B cell (primary cell): ENCODE measurements around the gene CHCHD3. TPM values are rescaled to one million over a fixed set of nuclear protein-coding genes. Genes with fewer than 3 reads are reported as not detected.

ENCODE experiments used
- ATAC-seq: fragments of 200-7000 bp; cut with Tn5 transposase; one replicate; pipeline ENCODE4 v1.10.0; 2021; ENCODE audit warnings: low read depth, mild to moderate bottlenecking, moderate number of reproducible peaks, moderate library complexity
- CTCF ChIA-PET: fragments of 350-600 bp; sonication (Branson Sonifier 250); formaldehyde crosslinking; loops from one replicate; lab custom pipeline; 2021; ENCODE audit warnings: antibody characterized with exemption, inconsistent platforms; lab: Charles Lee
- POLR2A ChIA-PET: fragments of 350-600 bp; sonication (Branson Sonifier 250); formaldehyde crosslinking; loops from one replicate; lab custom pipeline; 2021; ENCODE audit warnings: antibody characterized with exemption; lab: Charles Lee
- DNase-seq: peaks from one replicate; pipeline ENCODE4 v3.0.0; 2013
- H2AFZ ChIP-seq: 2 replicates; pipeline ENCODE4 v1.6.1; 2012; ENCODE audit warnings: mild to moderate bottlenecking, low read depth, low read length; ENCODE audit not compliant: insufficient read depth, poor library complexity, severe bottlenecking
- H3K27ac ChIP-seq, 2 donors: 1 replicate in 1 of 2; 2 replicates in 1 of 2; pipeline ENCODE4 v1.5.1; 2012 to 2013; ENCODE audit warnings: low read length in 2 of 2, mild to moderate bottlenecking in 2 of 2, moderate library complexity in 1 of 2
- H3K27me3 ChIP-seq, 4 experiments: fragments of 200-600 bp in 1 of 4; sonication (generic) in 1 of 4; replicated peaks in 1 of 4; 1 replicate in 2 of 4; 2 replicates in 2 of 4; pipeline versions ENCODE4 v1.6.1 to v1.7.0; 2013 to 2016; ENCODE audit warnings: low read length in 3 of 4, mild to moderate bottlenecking in 2 of 4, mixed read lengths in 1 of 4, moderate library complexity in 1 of 4; ENCODE audit not compliant: insufficient read depth in 4 of 4, control insufficient read depth in 3 of 4; ENCODE audit errors: control extremely low read depth in 1 of 4
- H3K36me3 ChIP-seq, 2 experiments: replicated peaks in 1 of 2; 1 replicate in 1 of 2; 2 replicates in 1 of 2; pipeline versions ENCODE4 v1.6.1 to v1.7.1; 2013; ENCODE audit warnings: low read length in 1 of 2; ENCODE audit not compliant: insufficient read depth in 2 of 2, control insufficient read depth in 1 of 2; ENCODE audit errors: control extremely low read depth in 1 of 2, extremely low read depth in 1 of 2
- H3K4me1 ChIP-seq, 2 donors: fragments of 200-600 bp in 1 of 2; sonication (generic) in 1 of 2; 1 replicate in 1 of 2; 2 replicates in 1 of 2; pipeline versions ENCODE4 v1.5.1 to v1.6.1; 2013 to 2017; ENCODE audit warnings: low read length in 2 of 2; ENCODE audit not compliant: control insufficient read depth in 2 of 2, insufficient read depth in 2 of 2
- H3K4me2 ChIP-seq: replicated peaks from 2 replicates; pipeline ENCODE3; 2012; ENCODE audit warnings: mild to moderate bottlenecking, low read depth, low read length; ENCODE audit not compliant: poor library complexity, severe bottlenecking
- H3K4me3 ChIP-seq, 5 experiments: fragments of 200-600 bp in 1 of 5; sonication (generic) in 1 of 5; 1 replicate in 3 of 5; 2 replicates in 2 of 5; pipeline versions ENCODE4 v1.5.1 to v1.7.0; 2011 to 2016; ENCODE audit warnings: low read length in 4 of 5, mild to moderate bottlenecking in 4 of 5, low read depth in 2 of 5, control low read depth in 1 of 5, moderate library complexity in 1 of 5; ENCODE audit not compliant: insufficient read depth in 1 of 5; ENCODE audit errors: control extremely low read depth in 1 of 5, extremely low read depth in 1 of 5
- H3K79me2 ChIP-seq: fragments of 200-600 bp; sonication (generic); one replicate; pipeline ENCODE4 v1.6.0; 2016; ENCODE audit warnings: low read length; ENCODE audit not compliant: control insufficient read depth, insufficient read depth
- H3K9ac ChIP-seq: fragments of 200-600 bp; sonication (generic); 2 replicates; pipeline ENCODE4 v1.6.1; 2017; ENCODE audit warnings: mild to moderate bottlenecking, low read length, moderate library complexity
- H3K9me3 ChIP-seq, 3 donors: one replicate each; pipeline versions ENCODE4 v1.6.1 to v1.7.1; 2013; ENCODE audit warnings: low read length in 2 of 3; ENCODE audit not compliant: control insufficient read depth in 2 of 3, insufficient read depth in 1 of 3; ENCODE audit errors: control extremely low read depth in 1 of 3
- H4K20me1 ChIP-seq: 2 replicates; pipeline ENCODE4 v1.6.0; 2012; ENCODE audit warnings: mild to moderate bottlenecking, low read length; ENCODE audit not compliant: insufficient read depth, control insufficient read depth, poor library complexity, severe bottlenecking
- H3K27ac Mint-ChIP-seq: one replicate; pipeline ENCODE4 v1.8.0; 2021; ENCODE audit warnings: mixed read lengths
- H3K27me3 Mint-ChIP-seq: one replicate; pipeline ENCODE4 v1.8.0; 2021; ENCODE audit warnings: mixed read lengths
- H3K4me1 Mint-ChIP-seq: one replicate; pipeline ENCODE4 v1.8.0; 2021; ENCODE audit warnings: mixed read lengths
- H3K4me3 Mint-ChIP-seq: one replicate; pipeline ENCODE4 v1.8.0; 2021; ENCODE audit warnings: mixed read lengths
- H3K9me3 Mint-ChIP-seq: one replicate; pipeline ENCODE4 v1.8.0; 2022; ENCODE audit warnings: mixed read lengths; ENCODE audit not compliant: insufficient read depth
- EZH2 ChIP-seq: IDR thresholded peaks from 2 replicates; pipeline ENCODE4 v1.6.1; 2012; ENCODE audit warnings: borderline replicate concordance, low read depth, mild to moderate bottlenecking, moderate library complexity, low read length; ENCODE audit not compliant: insufficient read depth, poor library complexity, severe bottlenecking
- WGBS: methylation state at CpG from one replicate; pipeline ENCODE4 v1.1.5; 2013; ENCODE audit warnings: missing lambda C conversion rate; ENCODE audit not compliant: insufficient coverage; 5-methylcytosine and 5-hydroxymethylcytosine counted together
- intact Hi-C: fragments of 100-400 bp; cut with micrococcal nuclease; formaldehyde crosslinking; loops from one replicate; pipeline ENCODE4 v1.10.0; 2022
- polyA plus RNA-seq: library from polyadenylated mRNA; depleted of rRNA; stranded (reverse); fragments of >200 nt; gene quantifications from 2 replicates; pipeline ENCODE4 v1.2.3, GENCODE V29; 2012
- total RNA-seq, 2 donors: library from RNA; stranded (reverse); fragments of 120-200 nt in 1 of 2; gene quantifications; 1 replicate in 1 of 2; 2 replicates in 1 of 2; pipeline versions ENCODE4 v1.2.3 to v1.2.4, GENCODE V29; 2013 to 2022
- TF ChIP-seq, protein P1 (sequence below): fragments of 200-600 bp; IDR thresholded peaks from one replicate; pipeline ENCODE4 v1.8.0; 2022; ENCODE audit warnings: antibody characterized with exemption, mild to moderate bottlenecking

The CHCHD3 gene
- total and polyA plus RNA-seq, 2 donors (not counting 1 experiment from before 2014, with no cell fraction given): 20.1 to 38.4 TPM

DNA sequence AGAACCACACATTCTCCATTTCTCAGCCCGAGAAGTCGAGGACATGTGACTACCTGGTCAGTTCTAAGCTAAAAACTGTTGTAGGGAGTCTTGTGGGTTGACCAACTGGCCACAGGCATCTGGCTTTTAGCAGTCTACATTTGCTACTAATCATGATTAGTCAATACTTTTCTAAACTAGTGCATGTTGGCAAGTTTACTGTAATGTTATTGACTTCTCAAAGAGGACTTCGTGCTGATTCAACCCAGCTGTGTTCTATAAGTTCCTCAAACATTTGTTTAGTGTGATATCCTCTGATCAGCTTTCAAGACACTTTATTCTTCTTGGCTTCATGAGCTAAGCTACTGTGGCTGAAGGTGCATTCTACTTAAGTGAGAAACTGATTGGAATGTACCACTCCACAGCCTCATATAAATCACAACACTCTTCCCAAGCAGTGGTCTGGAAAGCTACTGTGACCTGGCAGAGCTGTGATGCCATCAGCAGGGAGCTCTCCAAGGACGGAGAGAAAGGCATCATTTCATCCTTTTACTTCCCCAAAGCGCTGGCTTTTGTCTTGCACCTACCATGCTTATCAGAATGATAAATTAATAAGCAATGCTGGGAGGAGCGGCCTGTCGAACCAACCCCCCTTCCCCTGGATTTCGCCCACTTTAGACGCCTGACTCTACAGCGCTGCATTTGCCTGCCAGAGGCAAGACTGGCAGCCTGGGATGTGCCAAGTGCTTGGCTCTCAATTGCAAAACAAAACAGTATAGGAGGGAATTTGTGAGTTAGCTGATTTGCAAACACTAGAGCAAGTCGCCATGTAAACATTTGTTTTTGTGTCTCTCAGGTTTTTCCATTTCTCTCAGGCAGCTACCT is 298.9 kb downstream of the CHCHD3 start:
- 100% methylated on average over 4 of the region's 11 CpGs for WGBS
- no peak overlapping the region for H3K27ac Mint-ChIP-seq
- no peak for ATAC-seq
- H3K27me3 ChIP-seq: no peaks in the 10 kb centered on the region
- no peaks in the 10 kb centered on the region for H3K4me1 ChIP-seq
- H4K20me1 ChIP-seq: no peaks in the 10 kb centered on the region
- H3K4me3 ChIP-seq: no peak overlapping the region
- no peak for DNase-seq
- intact Hi-C loops: no loop called here
- H3K36me3 ChIP-seq: peaks cover 0 to 3% of the 10 kb centered on the region in 2 experiments
- H3K4me2 ChIP-seq: no peak overlapping the region
- H2AFZ ChIP-seq: no peak overlapping the region
- H3K27ac ChIP-seq: no peak overlapping the region
- no peak overlapping the region for H3K9ac ChIP-seq
- no peaks in the 10 kb centered on the region for H3K79me2 ChIP-seq
- no peaks in the 10 kb centered on the region for H3K27me3 Mint-ChIP-seq
- peaks cover 0 to under 1% (median 0%) of the 10 kb centered on the region in 3 donors for H3K9me3 ChIP-seq
- H3K4me1 Mint-ChIP-seq: peaks cover 5% of the 10 kb centered on the region
- no peak overlapping the region for H3K4me3 Mint-ChIP-seq
- ChIA-PET CTCF (no interaction called here), POLR2A (no interaction called here)
- H3K9me3 Mint-ChIP-seq: no peaks in the 10 kb centered on the region
- TF ChIP-seq EZH2: no peak
- TF ChIP-seq, protein P1, sequence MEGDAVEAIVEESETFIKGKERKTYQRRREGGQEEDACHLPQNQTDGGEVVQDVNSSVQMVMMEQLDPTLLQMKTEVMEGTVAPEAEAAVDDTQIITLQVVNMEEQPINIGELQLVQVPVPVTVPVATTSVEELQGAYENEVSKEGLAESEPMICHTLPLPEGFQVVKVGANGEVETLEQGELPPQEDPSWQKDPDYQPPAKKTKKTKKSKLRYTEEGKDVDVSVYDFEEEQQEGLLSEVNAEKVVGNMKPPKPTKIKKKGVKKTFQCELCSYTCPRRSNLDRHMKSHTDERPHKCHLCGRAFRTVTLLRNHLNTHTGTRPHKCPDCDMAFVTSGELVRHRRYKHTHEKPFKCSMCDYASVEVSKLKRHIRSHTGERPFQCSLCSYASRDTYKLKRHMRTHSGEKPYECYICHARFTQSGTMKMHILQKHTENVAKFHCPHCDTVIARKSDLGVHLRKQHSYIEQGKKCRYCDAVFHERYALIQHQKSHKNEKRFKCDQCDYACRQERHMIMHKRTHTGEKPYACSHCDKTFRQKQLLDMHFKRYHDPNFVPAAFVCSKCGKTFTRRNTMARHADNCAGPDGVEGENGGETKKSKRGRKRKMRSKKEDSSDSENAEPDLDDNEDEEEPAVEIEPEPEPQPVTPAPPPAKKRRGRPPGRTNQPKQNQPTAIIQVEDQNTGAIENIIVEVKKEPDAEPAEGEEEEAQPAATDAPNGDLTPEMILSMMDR: no peak

DNA sequence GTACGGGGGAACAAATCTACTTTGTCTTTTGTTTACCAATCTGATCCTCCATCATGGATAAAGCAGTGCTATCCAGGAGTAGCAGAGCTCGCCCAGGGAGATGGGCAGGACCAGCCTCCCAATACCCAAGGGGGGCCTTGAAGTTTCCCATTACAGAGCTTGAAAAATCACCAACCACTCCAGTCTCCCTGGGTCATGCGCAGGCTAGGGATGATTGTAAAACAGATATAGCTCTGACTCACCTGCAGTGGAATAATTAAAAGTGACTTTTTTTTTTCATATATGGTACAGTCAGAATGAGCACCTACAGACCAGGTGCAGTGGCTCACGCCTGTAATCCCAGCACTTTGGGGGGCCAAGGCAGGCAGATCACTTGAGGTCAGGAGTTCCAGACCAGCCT is 301.1 kb downstream of the CHCHD3 start:
- 100% methylated on average over 3 of the region's 4 CpGs for WGBS
- H3K4me1 ChIP-seq: peaks cover 0 to 6% of the 10 kb centered on the region in 2 donors
- H3K4me3 Mint-ChIP-seq: no peak overlapping the region
- H3K9me3 Mint-ChIP-seq: no peaks in the 10 kb centered on the region
- no peak overlapping the region for H3K4me3 ChIP-seq
- H3K27ac ChIP-seq: no peak overlapping the region
- no peak overlapping the region for H3K27ac Mint-ChIP-seq
- ChIA-PET POLR2A (no interaction called here), CTCF (no interaction called here)
- no peaks in the 10 kb centered on the region for H3K36me3 ChIP-seq
- no peak overlapping the region for H2AFZ ChIP-seq
- peaks cover 0 to 4% (median 1%) of the 10 kb centered on the region in 4 experiments for H3K27me3 ChIP-seq
- peaks cover 11% of the 10 kb centered on the region for H3K4me1 Mint-ChIP-seq
- TF ChIP-seq EZH2: no peak
- TF ChIP-seq, protein P1: no peak
- no peaks in the 10 kb centered on the region for H4K20me1 ChIP-seq
- intact Hi-C loops: no loop called here
- H3K27me3 Mint-ChIP-seq: peaks cover 15% of the 10 kb centered on the region
- DNase-seq (no peak), ATAC-seq (no peak)
- no peak overlapping the region for H3K4me2 ChIP-seq
- H3K9ac ChIP-seq: no peak overlapping the region
- H3K9me3 ChIP-seq: peaks cover 0 to 3% (median 0%) of the 10 kb centered on the region in 3 donors
- H3K79me2 ChIP-seq: no peaks in the 10 kb centered on the region
